Jurkat, Clone E6-1 (cell line): Measurements from ENCODE around the gene MEGF6.

Experiments
- DNase-seq: peaks from one replicate; pipeline ENCODE4 v3.0.0-alpha.2; 2011; ENCODE audit warnings: low read depth, low spot score
- H3K4me3 ChIP-seq: 2 replicates; pipeline ENCODE4 v1.5.1; 2011; ENCODE audit warnings: mild to moderate bottlenecking, low read length, control low read depth, moderate library complexity

The MEGF6 gene

GRCh38 chr1:3473381-3473844, 137.9 kb downstream of the MEGF6 start:
- DNase-seq, result no peak
- no peak overlapping the region for H3K4me3 ChIP-seq

- no peak overlapping the region for H3K4me3 ChIP-seq
- no peak for DNase-seq
These were observed 138.4 kb downstream of the MEGF6 start for GRCh38 chr1:3472906-3473305.

DNA sequence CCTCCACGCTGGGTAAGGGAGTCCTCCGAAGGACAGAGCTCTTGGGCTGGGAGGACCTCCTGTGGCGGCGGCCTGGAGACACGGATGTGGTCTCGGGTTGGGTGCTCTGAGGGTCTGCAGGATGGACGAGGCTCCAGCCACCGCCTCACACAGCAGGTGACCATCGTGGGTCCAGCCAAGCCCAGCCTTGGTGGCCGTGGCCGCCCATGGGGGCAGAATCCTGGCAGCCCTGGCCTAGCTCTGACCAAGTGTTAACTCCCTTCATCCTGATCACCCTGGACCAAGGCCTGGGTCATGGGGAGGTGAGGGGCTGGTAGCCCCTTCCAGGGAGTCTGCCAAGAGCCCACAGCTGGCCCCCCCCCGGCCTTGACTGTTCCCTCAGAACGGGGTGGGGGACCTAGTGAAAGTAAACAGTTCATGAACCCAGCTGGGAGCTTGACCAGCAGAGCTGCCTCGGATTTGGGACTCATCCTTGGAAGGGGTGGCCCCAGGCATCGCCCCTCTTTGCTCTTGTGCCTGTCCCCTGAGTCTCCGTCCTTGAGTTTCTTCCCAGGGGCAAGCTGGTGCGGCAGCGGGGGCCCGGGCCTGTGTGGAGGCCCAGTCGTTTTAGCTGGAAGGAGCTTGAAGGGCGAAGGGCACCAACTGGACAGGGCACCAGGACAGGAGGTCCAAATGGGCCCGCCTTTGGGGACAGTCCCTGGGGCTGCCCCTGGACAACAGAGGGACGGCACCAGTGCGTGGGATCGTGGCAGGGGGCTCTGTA, 139.0 kb downstream of the MEGF6 start:
- DNase-seq, result no peak
- H3K4me3 ChIP-seq, result no peak overlapping the region

- DNase-seq, result no peak
- H3K4me3 ChIP-seq, result no peak overlapping the region
These were observed 139.8 kb downstream of the MEGF6 start for GRCh38 chr1:3471356-3472087.

DNA sequence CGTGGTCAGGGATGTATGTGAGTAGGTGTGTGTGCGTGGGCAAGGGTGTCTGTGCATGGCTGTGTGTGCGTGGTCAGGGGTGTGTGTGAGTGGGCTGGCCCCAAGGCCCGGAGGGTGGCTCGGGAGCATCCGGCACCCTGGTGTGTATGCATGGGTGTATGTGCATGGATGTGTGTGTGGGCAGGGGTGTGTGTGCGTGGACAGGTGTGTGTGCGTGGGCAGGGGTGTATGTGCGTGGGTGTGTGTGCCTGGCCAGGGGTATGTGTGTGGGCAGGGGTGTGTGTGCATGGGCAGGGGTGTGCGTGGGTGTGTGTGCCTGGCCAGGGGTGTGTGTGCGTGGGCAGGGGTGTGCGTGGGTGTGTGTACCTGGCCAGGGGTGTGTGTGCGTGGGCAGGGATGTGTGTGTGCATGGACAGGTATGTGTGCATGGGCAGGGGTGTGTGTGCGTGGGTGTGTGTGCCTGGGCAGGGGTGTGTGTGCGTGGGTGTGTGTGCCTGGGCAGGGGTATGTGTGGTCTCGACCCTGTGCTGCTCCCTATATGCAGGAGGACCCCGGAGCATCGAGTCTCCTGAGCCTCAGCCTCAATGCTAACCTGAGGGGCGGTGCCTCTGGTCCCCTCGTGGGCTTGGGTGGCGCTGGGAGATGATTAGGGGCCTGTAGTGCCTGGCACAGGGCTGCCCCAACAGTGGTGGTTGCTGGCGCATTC, 140.5 kb downstream of the MEGF6 start:
- no peak overlapping the region for H3K4me3 ChIP-seq
- DNase-seq, result no peak

DNA sequence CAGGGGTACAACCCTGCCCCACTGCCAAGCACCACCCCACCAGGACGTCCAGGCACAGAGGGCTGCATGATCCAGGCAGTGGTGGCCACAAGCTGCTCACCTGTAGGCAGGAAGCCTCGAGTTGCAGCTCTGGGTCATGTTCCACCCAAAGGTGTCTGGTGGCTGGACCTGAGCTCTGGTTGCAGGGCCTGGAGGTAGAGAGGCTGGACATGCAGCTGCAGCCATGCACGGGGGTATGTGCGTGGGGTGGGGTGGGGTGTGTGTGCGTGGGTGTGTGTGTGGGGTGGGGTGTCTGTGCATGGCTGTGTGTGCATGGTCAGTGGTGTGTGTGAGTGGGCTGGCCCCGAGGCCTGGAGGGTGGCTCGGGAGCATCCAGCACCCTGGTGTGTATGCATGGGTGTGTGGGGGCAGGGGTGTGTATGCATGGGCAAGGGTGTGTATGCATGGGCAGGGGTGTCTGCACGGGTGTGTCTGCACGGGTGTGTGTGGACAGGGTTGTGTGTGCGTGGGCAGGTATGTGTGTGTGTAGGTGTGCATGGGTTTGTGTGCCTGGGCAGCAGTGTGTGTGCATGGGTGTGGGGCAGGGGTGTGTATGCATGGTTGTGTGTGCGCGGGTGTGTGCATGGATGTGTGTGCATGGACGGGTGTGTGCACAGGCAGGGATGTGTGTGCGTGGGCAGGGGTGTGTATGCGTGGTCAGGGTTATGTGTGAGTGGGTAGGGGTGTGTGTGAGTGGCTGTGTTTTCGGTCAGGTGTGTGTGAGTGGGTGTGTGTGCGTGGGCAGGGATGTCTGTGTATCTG, 141.3 kb downstream of the MEGF6 start:
- DNase-seq, result no peak
- H3K4me3 ChIP-seq, result no peak overlapping the region

DNA sequence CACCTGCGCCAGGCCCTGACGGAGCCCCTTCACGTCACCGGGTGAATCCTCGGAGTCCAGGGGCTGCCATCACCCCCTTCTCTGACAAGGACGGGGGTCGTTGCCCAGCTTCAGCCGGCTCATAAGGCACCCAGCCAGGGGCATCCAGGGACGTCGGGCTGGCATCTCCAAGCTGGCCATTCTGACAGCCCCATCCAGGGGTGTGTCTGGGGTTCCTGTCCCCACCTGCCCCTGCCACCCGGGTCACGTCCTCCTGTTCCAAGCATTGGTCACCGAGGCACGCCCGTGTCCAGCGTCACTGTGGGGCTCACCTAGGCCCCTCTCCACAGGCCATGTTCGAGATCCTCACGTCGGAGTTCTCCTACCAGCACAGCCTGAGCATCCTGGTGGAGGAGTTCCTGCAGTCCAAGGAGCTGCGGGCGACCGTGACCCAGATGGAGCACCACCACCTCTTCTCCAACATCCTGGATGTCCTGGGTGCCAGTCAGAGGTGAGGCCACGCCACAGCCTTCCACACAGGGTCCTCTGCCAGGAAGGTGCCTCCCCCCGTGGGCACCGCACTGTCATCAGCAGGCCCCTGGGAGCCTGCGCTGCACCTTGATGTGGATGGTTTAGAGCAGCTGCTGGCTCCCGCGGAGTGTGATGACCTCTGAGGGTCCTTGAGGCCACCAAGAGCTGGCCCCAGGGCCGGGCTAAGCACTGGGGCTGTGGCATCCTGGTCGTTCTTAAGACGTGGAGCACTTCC, 142.0 kb downstream of the MEGF6 start:
- H3K4me3 ChIP-seq, result no peak overlapping the region
- no peak for DNase-seq

GRCh38 chr1:3468236-3469103, 142.8 kb downstream of the MEGF6 start:
- no peak for DNase-seq
- no peak overlapping the region for H3K4me3 ChIP-seq

- DNase-seq, result no peak
These were observed 143.9 kb downstream of the MEGF6 start for GRCh38 chr1:3467096-3468036.

DNA sequence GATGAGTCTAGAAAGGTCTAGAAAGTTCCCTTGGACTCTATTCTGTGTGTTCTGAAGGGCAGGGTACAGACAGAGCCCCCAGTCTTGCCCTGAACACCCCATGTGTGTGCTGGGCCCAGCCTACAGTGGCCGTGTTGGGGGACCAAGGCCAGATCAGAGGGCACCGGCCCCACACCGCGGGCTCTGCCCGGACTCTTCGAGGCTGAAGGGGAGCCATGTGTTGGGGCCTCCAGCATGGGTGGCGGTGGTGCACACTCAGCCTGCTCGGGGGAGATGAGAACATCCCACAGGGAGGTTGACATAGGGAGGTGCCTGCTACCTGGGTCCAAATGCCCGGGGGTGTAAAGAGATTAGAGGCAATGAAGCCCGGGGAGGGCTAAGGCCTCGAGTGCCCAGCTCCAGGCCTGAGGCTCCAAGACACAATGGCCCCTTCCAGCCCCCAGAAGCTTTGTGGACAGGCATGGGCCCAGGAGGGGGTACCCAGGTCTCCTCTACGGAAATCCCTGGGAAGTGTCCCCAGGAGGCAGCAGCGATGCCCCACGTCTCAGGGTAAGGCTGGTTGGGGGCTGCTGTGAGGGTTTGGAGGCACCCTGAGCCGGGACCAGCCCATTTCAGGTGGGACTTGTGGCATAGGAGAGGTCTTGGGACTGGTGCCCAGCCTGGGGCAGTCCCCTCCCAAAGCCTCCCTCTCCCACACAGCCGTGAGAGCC, 144.8 kb downstream of the MEGF6 start:
- no peak for DNase-seq
- H3K4me3 ChIP-seq, result no peak overlapping the region

More at GRCh38 chr1:3467096-3468036, 143.9 kb downstream of the MEGF6 start:
- no peak overlapping the region for H3K4me3 ChIP-seq

- no peak for DNase-seq
- H3K4me3 ChIP-seq, result no peak overlapping the region
These were observed 145.4 kb downstream of the MEGF6 start for GRCh38 chr1:3465935-3466321.

DNA sequence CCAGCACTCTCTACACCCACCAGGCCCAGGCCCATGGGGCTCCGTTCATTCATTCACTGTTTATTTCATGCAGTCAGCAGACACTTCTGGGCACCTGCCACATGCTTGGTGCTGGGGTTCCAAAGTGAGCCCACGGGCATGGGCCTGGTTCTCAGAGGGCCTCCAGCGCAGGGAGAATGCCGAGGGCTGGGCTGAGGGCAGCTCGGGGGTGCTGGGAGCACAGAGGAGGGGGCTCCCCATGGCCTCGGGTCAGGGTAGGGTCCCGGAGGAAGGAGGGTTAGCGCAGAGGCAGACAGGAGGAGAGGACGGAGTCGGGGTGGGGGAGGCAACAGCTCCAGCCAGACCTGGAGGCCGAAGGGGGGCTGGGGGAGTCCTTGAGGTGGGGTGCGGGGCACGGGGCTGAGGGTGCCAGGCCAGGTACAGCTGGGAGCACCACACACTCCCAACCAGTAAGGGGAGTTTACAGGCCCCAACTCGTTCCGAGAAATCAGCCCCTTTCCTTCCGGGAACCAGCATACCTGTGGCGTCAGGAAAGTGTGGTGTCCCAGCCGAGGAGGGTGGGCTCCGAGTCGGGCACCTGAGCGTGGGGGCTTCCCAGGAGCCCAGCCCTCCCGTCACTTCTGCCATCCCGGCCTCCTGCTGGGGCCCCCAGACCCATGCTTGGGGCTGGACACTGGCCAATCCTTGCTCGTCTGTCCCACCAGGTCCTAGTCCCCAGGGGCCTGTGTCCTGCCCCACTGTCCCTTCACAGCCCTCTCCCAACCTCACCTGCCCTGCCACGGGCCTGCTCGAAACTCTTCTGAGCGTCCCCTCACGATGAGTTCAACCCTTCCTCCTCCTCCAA, 146.0 kb downstream of the MEGF6 start:
- DNase-seq, result no peak
- H3K4me3 ChIP-seq, result no peak overlapping the region

GRCh38 chr1:3464649-3465025, 146.7 kb downstream of the MEGF6 start:
- H3K4me3 ChIP-seq, result no peak overlapping the region
- DNase-seq, result no peak

GRCh38 chr1:3463891-3464648, 147.2 kb downstream of the MEGF6 start:
- DNase-seq, result no peak
- H3K4me3 ChIP-seq, result no peak overlapping the region
